SK-N-SH (cell line): ENCODE results near the gene CUX1. TPM values are rescaled to one million over a fixed set of nuclear protein-coding genes. Genes with fewer than 3 reads are reported as not detected.

Experiments
- CTCF ChIA-PET: fragments of 300-600, 350-600 bp; formaldehyde crosslinking; extraction: SDS; loops from one replicate; lab custom pipeline; 2021; lab: Yijun Ruan, JAX
- POLR2A ChIA-PET: fragments of 350-600 bp; sonication (Branson Sonifier 250); formaldehyde crosslinking; extraction: SDS; loops from one replicate; lab custom pipeline; 2020; ENCODE audit warnings: antibody characterized with exemption, inconsistent platforms; lab: Yijun Ruan, JAX
- DNase-seq: peaks from one replicate; pipeline ENCODE4 v3.0.0; 2012
- H2AFZ ChIP-seq: fragments of 200-600 bp; sonication (generic); 2 replicates; pipeline ENCODE4 v1.8.1; 2016; ENCODE audit warnings: antibody characterized with exemption, mild to moderate bottlenecking, low read depth
- H3F3A ChIP-seq: fragments of 200-600 bp; sonication (generic); replicated peaks from 2 replicates; pipeline ENCODE3; 2016; ENCODE audit warnings: antibody characterized with exemption, mild to moderate bottlenecking; ENCODE audit not compliant: insufficient read depth
- H3K27ac ChIP-seq, 2 experiments: fragments of 200-500 bp in 1 of 2; fragments of 200-600 bp in 1 of 2; sonication (Bioruptor generic) in 1 of 2; sonication (generic), shearing (Covaris generic) in 1 of 2; 2 replicates each; pipeline versions ENCODE4 v1.5.1 to v1.6.1; 2014 to 2016; ENCODE audit warnings: low read depth in 2 of 2, inconsistent platforms in 1 of 2, low read length in 1 of 2, mild to moderate bottlenecking in 1 of 2, mixed read lengths in 1 of 2
- H3K27me3 ChIP-seq: fragments of 200-600 bp; sonication (generic), shearing (Covaris generic); 2 replicates; pipeline ENCODE4 v1.6.1; 2016; ENCODE audit warnings: mixed run types; ENCODE audit not compliant: insufficient read depth
- H3K36me3 ChIP-seq, 2 experiments: fragments of 200-500 bp in 1 of 2; fragments of 200-600 bp in 1 of 2; sonication (Bioruptor generic) in 1 of 2; sonication (generic) in 1 of 2; replicated peaks in 1 of 2; 2 replicates each; pipeline versions ENCODE3 to v1.5.1; 2014 to 2016; ENCODE audit warnings: low read length in 1 of 2, mild to moderate bottlenecking in 1 of 2; ENCODE audit not compliant: insufficient read depth in 2 of 2, control insufficient read depth in 1 of 2
- H3K4me1 ChIP-seq, 2 experiments: fragments of 200-500 bp in 1 of 2; fragments of 200-600 bp in 1 of 2; sonication (Bioruptor generic) in 1 of 2; sonication (generic), shearing (Covaris generic) in 1 of 2; 2 replicates each; pipeline versions ENCODE4 v1.5.1 to v1.6.1; 2014 to 2016; ENCODE audit warnings: low read depth in 1 of 2, low read length in 1 of 2, mixed run types in 1 of 2; ENCODE audit not compliant: insufficient read depth in 2 of 2, control insufficient read depth in 1 of 2
- H3K4me2 ChIP-seq: fragments of 200-600 bp; sonication (generic), shearing (Covaris generic); 2 replicates; pipeline ENCODE4 v1.6.1; 2017; ENCODE audit warnings: mixed run types
- H3K4me3 ChIP-seq, 2 experiments: fragments of 200-500 bp in 1 of 2; fragments of 200-600 bp in 1 of 2; sonication (Bioruptor generic) in 1 of 2; sonication (generic), shearing (Covaris generic) in 1 of 2; 2 replicates each; pipeline versions ENCODE4 v1.5.1 to v1.8.1; 2014 to 2016; ENCODE audit warnings: low read depth in 2 of 2, inconsistent platforms in 1 of 2, low read length in 1 of 2, mild to moderate bottlenecking in 1 of 2, mixed read lengths in 1 of 2, moderate library complexity in 1 of 2
- H3K79me2 ChIP-seq: fragments of 200-600 bp; sonication (generic); 2 replicates; pipeline ENCODE4 v1.8.1; 2017; ENCODE audit warnings: mild to moderate bottlenecking; ENCODE audit not compliant: insufficient read depth
- H3K9ac ChIP-seq: fragments of 200-600 bp; sonication (generic); 2 replicates; pipeline ENCODE4 v1.6.1; 2017; ENCODE audit warnings: mixed run types
- H3K9me2 ChIP-seq: fragments of 200-600 bp; sonication (generic); 2 replicates; pipeline ENCODE4 v1.6.1; 2017; ENCODE audit warnings: mixed run types
- H3K9me3 ChIP-seq: fragments of 200-600 bp; sonication (generic); 2 replicates; pipeline ENCODE4 v1.6.1; 2017; ENCODE audit warnings: mixed run types, mild to moderate bottlenecking, moderate library complexity
- H4K20me1 ChIP-seq: fragments of 200-600 bp; sonication (generic); 2 replicates; pipeline ENCODE4 v1.6.1; 2017; ENCODE audit warnings: mild to moderate bottlenecking, mixed run types; ENCODE audit not compliant: insufficient read depth
- EZH2phosphoT487 ChIP-seq: fragments of 200-600 bp; sonication (generic); IDR thresholded peaks from 2 replicates; pipeline ENCODE4 v1.6.1; 2017; ENCODE audit warnings: low read depth, mixed run types, mild to moderate bottlenecking, antibody characterized with exemption, moderate library complexity, borderline replicate concordance
- FOXJ3 ChIP-seq: sonication (generic); formaldehyde crosslinking; IDR thresholded peaks from 2 replicates; pipeline ENCODE4 v1.5.1; 2020; ENCODE audit warnings: mild to moderate bottlenecking, missing genetic modification reagents
- JUND ChIP-seq: IDR thresholded peaks from 2 replicates; pipeline ENCODE4 v1.4.0; 2012
- MAX ChIP-seq: IDR thresholded peaks from 2 replicates; pipeline ENCODE4 v1.4.0; 2012; ENCODE audit warnings: low read depth
- MEF2A ChIP-seq: IDR thresholded peaks from 2 replicates; pipeline ENCODE4 v1.4.0; 2012; ENCODE audit warnings: low read depth, borderline replicate concordance
- MXI1 ChIP-seq: IDR thresholded peaks from 2 replicates; pipeline ENCODE4 v1.6.1; 2012; ENCODE audit warnings: mild to moderate bottlenecking, low read depth, low read length, improper control_type of control experiment
- POLR2AphosphoS5 ChIP-seq: IDR thresholded peaks from 2 replicates; pipeline ENCODE4 v1.6.1; 2012; ENCODE audit warnings: low read depth, low read length
- RAD21 ChIP-seq: IDR thresholded peaks from 2 replicates; pipeline ENCODE4 v1.6.1; 2012; ENCODE audit warnings: mild to moderate bottlenecking, low read length
- REST ChIP-seq: IDR thresholded peaks from 2 replicates; pipeline ENCODE4 v1.6.1; 2012; ENCODE audit warnings: mild to moderate bottlenecking, low read depth, low read length, moderate library complexity
- SIN3A ChIP-seq: IDR thresholded peaks from 2 replicates; pipeline ENCODE4 v1.6.1; 2012; ENCODE audit warnings: low read depth, mild to moderate bottlenecking, low read length, moderate library complexity, borderline replicate concordance
- TAF1 ChIP-seq: IDR thresholded peaks from 2 replicates; pipeline ENCODE4 v1.6.1; 2012; ENCODE audit warnings: low read depth, mild to moderate bottlenecking, low read length, moderate library complexity, borderline replicate concordance
- TCF12 ChIP-seq: IDR thresholded peaks from 2 replicates; pipeline ENCODE4 v1.4.0; 2012
- YY1 ChIP-seq: IDR thresholded peaks from 2 replicates; pipeline ENCODE4 v1.4.0; 2012; ENCODE audit warnings: low read depth, mild to moderate bottlenecking
- WGBS: methylation state at CpG from one replicate; pipeline ENCODE4 v1.1.6; 2017; ENCODE audit warnings: low lambda C conversion rate; 5-methylcytosine and 5-hydroxymethylcytosine counted together
- polyA plus RNA-seq, 3 experiments: library from polyadenylated mRNA; depleted of rRNA; stranded (reverse); fragments of >200 nt; gene quantifications; 2 replicates each; pipeline ENCODE4 v1.2.3, GENCODE V29; 2012
- TF ChIP-seq, protein P1 (sequence below): IDR thresholded peaks from 2 replicates; pipeline ENCODE4 v1.4.0; 2012; ENCODE audit warnings: low read depth, borderline replicate concordance
- TF ChIP-seq, protein P2 (sequence below): fragments of 150-350 bp; IDR thresholded peaks from 2 replicates; pipeline ENCODE4 v1.6.1; 2017; ENCODE audit warnings: antibody characterized with exemption, low read length, low read depth, borderline replicate concordance

The CUX1 gene
- polyA plus RNA-seq, 1 of the 3 experiments (the other 2 are of a cell fraction), result 68.6 TPM

GRCh38 chr7:102019461-102019860, 202.0 kb downstream of the CUX1 start:
- H3K9me2 ChIP-seq, result no peaks in the 10 kb centered on the region
- ChIA-PET POLR2A (no interaction called here), CTCF (no interaction called here)
- no peaks in the 10 kb centered on the region for H4K20me1 ChIP-seq
- H3K4me1 ChIP-seq, result peaks cover 0 to 18% of the 10 kb centered on the region in 2 experiments; a peak in 2 of 4 replicates
- H3K79me2 ChIP-seq, result peaks cover 20% of the 10 kb centered on the region
- H3K9me3 ChIP-seq, result no peaks in the 10 kb centered on the region
- no peak overlapping the region for H3K4me3 ChIP-seq
- no peaks in the 10 kb centered on the region for H3F3A ChIP-seq
- DNase-seq, result no peak
- no peak overlapping the region for H3K9ac ChIP-seq
- H3K27ac ChIP-seq, result no peak overlapping the region
- WGBS, result 97% methylated on average over 7 of the region's 7 CpGs
- H3K36me3 ChIP-seq, result no peaks in the 10 kb centered on the region
- no peak overlapping the region for H3K4me2 ChIP-seq
- no peaks in the 10 kb centered on the region for H3K27me3 ChIP-seq
- H2AFZ ChIP-seq, result no peak overlapping the region
- TF ChIP-seq MXI1 (no peak), FOXJ3 (CRISPR knock-in tag) (no peak)
- TF ChIP-seq, all 33 proteins: peak for 0

- Histone ChIP-seq H3K4me3 (no peak overlapping the region), H3K9me3 (no peaks in the 10 kb centered on the region)
- DNase-seq, result no peak
- TF ChIP-seq, protein P1, sequence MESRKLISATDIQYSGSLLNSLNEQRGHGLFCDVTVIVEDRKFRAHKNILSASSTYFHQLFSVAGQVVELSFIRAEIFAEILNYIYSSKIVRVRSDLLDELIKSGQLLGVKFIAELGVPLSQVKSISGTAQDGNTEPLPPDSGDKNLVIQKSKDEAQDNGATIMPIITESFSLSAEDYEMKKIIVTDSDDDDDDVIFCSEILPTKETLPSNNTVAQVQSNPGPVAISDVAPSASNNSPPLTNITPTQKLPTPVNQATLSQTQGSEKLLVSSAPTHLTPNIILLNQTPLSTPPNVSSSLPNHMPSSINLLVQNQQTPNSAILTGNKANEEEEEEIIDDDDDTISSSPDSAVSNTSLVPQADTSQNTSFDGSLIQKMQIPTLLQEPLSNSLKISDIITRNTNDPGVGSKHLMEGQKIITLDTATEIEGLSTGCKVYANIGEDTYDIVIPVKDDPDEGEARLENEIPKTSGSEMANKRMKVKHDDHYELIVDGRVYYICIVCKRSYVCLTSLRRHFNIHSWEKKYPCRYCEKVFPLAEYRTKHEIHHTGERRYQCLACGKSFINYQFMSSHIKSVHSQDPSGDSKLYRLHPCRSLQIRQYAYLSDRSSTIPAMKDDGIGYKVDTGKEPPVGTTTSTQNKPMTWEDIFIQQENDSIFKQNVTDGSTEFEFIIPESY, result no peak
- TF ChIP-seq JUND, result no peak
- no peak for TF ChIP-seq RAD21
- TF ChIP-seq FOXJ3 (CRISPR knock-in tag), result no peak
- TF ChIP-seq MEF2A, result no peak
- TF ChIP-seq TAF1, result no peak
- no peak for TF ChIP-seq SIN3A
- TF ChIP-seq TCF12, result no peak
- TF ChIP-seq REST, result no peak
- no peak for TF ChIP-seq MAX
- no peak for TF ChIP-seq MXI1
- TF ChIP-seq YY1, result no peak
- TF ChIP-seq, protein P2, sequence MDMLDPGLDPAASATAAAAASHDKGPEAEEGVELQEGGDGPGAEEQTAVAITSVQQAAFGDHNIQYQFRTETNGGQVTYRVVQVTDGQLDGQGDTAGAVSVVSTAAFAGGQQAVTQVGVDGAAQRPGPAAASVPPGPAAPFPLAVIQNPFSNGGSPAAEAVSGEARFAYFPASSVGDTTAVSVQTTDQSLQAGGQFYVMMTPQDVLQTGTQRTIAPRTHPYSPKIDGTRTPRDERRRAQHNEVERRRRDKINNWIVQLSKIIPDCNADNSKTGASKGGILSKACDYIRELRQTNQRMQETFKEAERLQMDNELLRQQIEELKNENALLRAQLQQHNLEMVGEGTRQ, result no peak
- TF ChIP-seq EZH2phosphoT487, result no peak
- TF ChIP-seq POLR2AphosphoS5, result no peak
- TF ChIP-seq, all 33 proteins: peak for 0
- Histone ChIP-seq H3K27me3 (no peaks in the 10 kb centered on the region), H2AFZ (no peak overlapping the region), H3K36me3 (no peaks in the 10 kb centered on the region), H3K79me2 (peaks cover 20% of the 10 kb centered on the region), H3K9me2 (no peaks in the 10 kb centered on the region), H4K20me1 (no peaks in the 10 kb centered on the region), H3K4me1 (peaks cover 0 to 18% of the 10 kb centered on the region in 2 experiments; a peak in 2 of 4 replicates), H3F3A (no peaks in the 10 kb centered on the region), H3K9ac (no peak overlapping the region), H3K27ac (no peak overlapping the region), H3K4me2 (no peak overlapping the region)
- 97% methylated on average over 24 of the region's 24 CpGs for WGBS
- ChIA-PET CTCF (interaction anchor here (0.8 to 1.2 kb wide), 2 partner anchors 13 to 20 kb away, joined by 3 to 4 read pairs; no protein-coding TSS in a partner anchor), POLR2A (no interaction called here)
Measured at GRCh38 chr7:102021841-102022618, 204.6 kb downstream of the CUX1 start.
